ENCODE results near the gene SOCS6.

DNA sequence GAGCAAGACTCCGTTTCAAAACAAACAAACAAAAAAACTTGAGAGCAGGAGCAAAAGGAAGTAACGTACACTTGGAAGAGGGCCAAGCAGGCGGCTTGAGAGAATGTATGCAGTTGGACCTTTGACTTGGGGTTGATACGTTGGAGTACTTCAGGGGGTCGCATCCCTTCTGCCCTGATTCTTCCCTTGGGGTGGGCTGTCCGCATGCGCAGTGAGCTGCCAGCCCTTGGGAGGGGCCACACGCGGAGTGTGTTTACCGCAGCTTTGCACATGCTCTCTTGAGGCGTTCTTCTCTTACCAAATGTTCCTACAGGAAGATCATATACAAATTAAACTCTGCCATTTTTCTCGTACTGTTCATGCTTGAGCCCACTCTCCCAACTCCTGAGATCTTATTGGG is 38.1 kb upstream of the SOCS6 start:
- TF ChIP-seq CTCF (IDR thresholded peaks at IDR 0.05) (no peak), POLR2A (IDR thresholded peaks at IDR 0.05) (no peak), POLR2AphosphoS5 (IDR thresholded peaks at IDR 0.05) (no peak), EP300 (IDR thresholded peaks at IDR 0.05) (no peak)

Data from gastroesophageal sphincter (tissue), 3 donors.